Measurements from ENCODE around the gene OR4F15. TPM values are rescaled to one million over a fixed set of nuclear protein-coding genes. Genes with fewer than 3 reads are reported as not detected.

OR4F15 gene
- total and polyA plus RNA-seq, 2 of the 8 experiments (the other 6 are each of a cell fraction or from before 2014, with no cell fraction given), result not detected

- CTCF ChIA-PET (ENCODE audit: partially characterized antibody), result interaction anchor here (0.8 to 1.2 kb wide), 2 partner anchors 12 to 34 kb away, joined by 3 to 4 read pairs; no protein-coding TSS in a partner anchor
- Histone ChIP-seq H3K79me1 (ENCODE audit: low read depth, low read length) (no peaks in the 10 kb centered on the region), H3K23me2 (ENCODE audit: low read depth, low read length) (peaks cover 2% of the 10 kb centered on the region; the same call in 1 of the 2 replicates), H3K4me1 (replicated peaks in 1 of 4; ENCODE audit: control insufficient read depth in 3 of 4, insufficient read depth in 4 of 4, low read length in 3 of 4) (no peaks in the 10 kb centered on the region), H2BK5ac (ENCODE audit: low read depth, low read length) (no peak overlapping the region), H4K8ac (ENCODE audit: extremely low read depth, insufficient read depth, low read length) (no peak overlapping the region), H3K27ac (ENCODE audit: low read depth, low read length) (no peak overlapping the region), H3K27me3 (replicated peaks in 1 of 4; ENCODE audit: control insufficient read depth in 3 of 4, extremely low read depth in 1 of 4, insufficient read depth in 3 of 4, low read length in 3 of 4) (no peaks in the 10 kb centered on the region), H3K79me2 (ENCODE audit: control insufficient read depth in 1 of 2, insufficient read depth in 2 of 2, low read length in 2 of 2) (no peaks in the 10 kb centered on the region), H3K4me3 (ENCODE audit: extremely low read depth in 1 of 4, insufficient read depth in 2 of 4, low read depth in 3 of 4, low read length in 4 of 4) (no peak overlapping the region), H2BK20ac (ENCODE audit: low read length) (no peak overlapping the region), H3K56ac (replicated peaks; ENCODE audit: insufficient read length, low read depth, low read length) (no peak overlapping the region), H3K9me3 (ENCODE audit: insufficient read depth in 2 of 2, low read depth in 1 of 2, low read length in 1 of 2) (peaks cover 5 to 18% of the 10 kb centered on the region in 2 experiments; a peak in 2 of 4 replicates), H4K91ac (replicated peaks; ENCODE audit: insufficient read length, low read length) (no peak overlapping the region), H3K18ac (ENCODE audit: extremely low read depth, low read length) (no peak overlapping the region), H2AFZ (ENCODE audit: low read length) (no peak overlapping the region), H2BK15ac (ENCODE audit: low read length) (no peak overlapping the region), H4K5ac (ENCODE audit: insufficient read length, low read depth, low read length) (no peak overlapping the region), H4K20me1 (replicated peaks in 1 of 2; ENCODE audit: control insufficient read depth in 1 of 2, insufficient read depth in 2 of 2, low read length in 2 of 2) (no peaks in the 10 kb centered on the region), H3K14ac (ENCODE audit: insufficient read length) (no peak overlapping the region), H3K23ac (ENCODE audit: insufficient read length) (no peak overlapping the region), H2BK12ac (ENCODE audit: low read depth, low read length) (no peak overlapping the region), H3K4ac (replicated peaks; ENCODE audit: insufficient read length, low read depth, low read length) (no peak overlapping the region), H3K36me3 (ENCODE audit: control insufficient read depth in 2 of 4, insufficient read depth in 4 of 4, low read length in 3 of 4) (no peaks in the 10 kb centered on the region), H2AK5ac (ENCODE audit: low read depth, low read length) (no peak overlapping the region), H3K4me2 (ENCODE audit: insufficient read depth in 1 of 2, low read depth in 2 of 2, low read length in 2 of 2) (no peak overlapping the region), H3K9ac (replicated peaks in 1 of 4; ENCODE audit: extremely low read depth in 1 of 4, low read depth in 3 of 4, low read length in 3 of 4) (no peak overlapping the region), H2BK120ac (replicated peaks; ENCODE audit: low read depth, low read length) (no peak overlapping the region)
- 74% methylated on average over 2 of the region's 2 CpGs; no CpG with 5 or more reads in 1 of the 2 experiments for WGBS, 2 experiments (ENCODE audit: extremely low coverage in 1 of 2, insufficient coverage in 1 of 2, insufficient read length in 1 of 2, insufficient replicate concordance in 2 of 2, low coverage in 1 of 2, low lambda C conversion rate in 2 of 2, missing lambda C conversion rate in 1 of 2)
- FAIRE-seq (no peak), DNase-seq (ENCODE audit: low read depth in 1 of 2, low spot score in 2 of 2) (no peak)
- POLR2A ChIA-PET (ENCODE audit: partially characterized antibody), result no interaction called here
- no peak for TF ChIP-seq FOSL1 (IDR thresholded peaks at IDR 0.05; ENCODE audit: insufficient read depth, low read depth, low read length)
- TF ChIP-seq ZNF274 (IDR thresholded peaks at IDR 0.05; ENCODE audit: borderline replicate concordance, extremely low read depth, low read length), result no peak
- TF ChIP-seq HDAC6 (IDR thresholded peaks at IDR 0.05; ENCODE audit: low read depth, low read length), result no peak
- no peak for TF ChIP-seq TEAD4 (IDR thresholded peaks at IDR 0.05; ENCODE audit: low read depth, low read length)
- TF ChIP-seq ATF3 (IDR thresholded peaks at IDR 0.05; ENCODE audit: insufficient read depth, low read depth, low read length), result no peak
- no peak for TF ChIP-seq POU5F1 (IDR thresholded peaks at IDR 0.05; ENCODE audit: low read depth, low read length)
Measured at GRCh38 chr15:101808201-101808600, 3.8 kb upstream of the OR4F15 start.
